AG04450 (cell line): ENCODE results near the gene PRKG1. TPM values are rescaled to one million over a fixed set of nuclear protein-coding genes. Genes with fewer than 3 reads are reported as not detected.

ENCODE experiments used
- CTCF ChIA-PET: fragments of 300-600, 350-600 bp; formaldehyde crosslinking; extraction: SDS; loops from one replicate; lab custom pipeline; 2022; ENCODE audit warnings: antibody characterized with exemption, inconsistent platforms; lab: Charles Lee
- POLR2A ChIA-PET: fragments of 350-600 bp; formaldehyde crosslinking; extraction: SDS; loops from one replicate; lab custom pipeline; 2021; ENCODE audit warnings: antibody characterized with exemption, inconsistent platforms; lab: Yijun Ruan, JAX
- DNase-seq: peaks from one replicate; pipeline ENCODE4 v3.0.0-alpha.2; 2011; ENCODE audit warnings: low read depth, low spot score
- H3K27ac ChIP-seq: one replicate; pipeline ENCODE4 v1.5.1; 2012; ENCODE audit warnings: low read depth, low read length, control low read depth
- H3K27me3 ChIP-seq: one replicate; pipeline ENCODE4 v1.6.0; 2012; ENCODE audit warnings: low read length; ENCODE audit not compliant: control insufficient read depth, insufficient read depth
- H3K4me3 ChIP-seq: 2 replicates; pipeline ENCODE4 v1.5.1; 2011; ENCODE audit warnings: mild to moderate bottlenecking, low read depth, low read length, control low read depth
- H3K9me3 ChIP-seq: 2 replicates; pipeline ENCODE4 v1.5.1; 2012; ENCODE audit warnings: low read length; ENCODE audit not compliant: control insufficient read depth, insufficient read depth
- polyA plus RNA-seq: library from polyadenylated mRNA; depleted of rRNA; stranded (reverse); fragments of >200 nt; gene quantifications from 2 replicates; pipeline ENCODE4 v1.2.3, GENCODE V29; 2011
- TF ChIP-seq, protein P1 (sequence below): IDR thresholded peaks from 2 replicates; pipeline ENCODE4 v1.5.1; 2011; ENCODE audit warnings: low read depth, low read length, control low read depth, inconsistent platforms

PRKG1 gene
- polyA plus RNA-seq, 1 experiment, result 19.0 TPM

DNA sequence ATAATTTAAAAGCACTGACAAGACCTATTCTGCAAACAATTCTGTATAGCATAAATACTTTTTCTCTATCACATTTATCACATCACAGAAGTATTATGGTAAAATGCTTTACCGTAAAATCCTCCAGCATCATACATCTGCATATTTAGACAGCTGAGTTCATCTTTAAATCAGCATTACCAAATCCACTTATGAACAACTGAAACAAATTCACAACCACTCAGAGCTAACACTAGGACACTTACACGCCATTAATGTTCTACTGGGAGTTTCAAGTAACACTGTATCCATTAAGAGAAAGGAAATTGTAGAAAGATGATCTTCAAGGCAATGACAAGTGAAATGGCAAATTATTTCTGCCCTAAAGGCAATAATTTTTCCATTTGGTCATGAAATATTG lies 1134.1 kb downstream of the PRKG1 start:
- TF ChIP-seq, protein P1, sequence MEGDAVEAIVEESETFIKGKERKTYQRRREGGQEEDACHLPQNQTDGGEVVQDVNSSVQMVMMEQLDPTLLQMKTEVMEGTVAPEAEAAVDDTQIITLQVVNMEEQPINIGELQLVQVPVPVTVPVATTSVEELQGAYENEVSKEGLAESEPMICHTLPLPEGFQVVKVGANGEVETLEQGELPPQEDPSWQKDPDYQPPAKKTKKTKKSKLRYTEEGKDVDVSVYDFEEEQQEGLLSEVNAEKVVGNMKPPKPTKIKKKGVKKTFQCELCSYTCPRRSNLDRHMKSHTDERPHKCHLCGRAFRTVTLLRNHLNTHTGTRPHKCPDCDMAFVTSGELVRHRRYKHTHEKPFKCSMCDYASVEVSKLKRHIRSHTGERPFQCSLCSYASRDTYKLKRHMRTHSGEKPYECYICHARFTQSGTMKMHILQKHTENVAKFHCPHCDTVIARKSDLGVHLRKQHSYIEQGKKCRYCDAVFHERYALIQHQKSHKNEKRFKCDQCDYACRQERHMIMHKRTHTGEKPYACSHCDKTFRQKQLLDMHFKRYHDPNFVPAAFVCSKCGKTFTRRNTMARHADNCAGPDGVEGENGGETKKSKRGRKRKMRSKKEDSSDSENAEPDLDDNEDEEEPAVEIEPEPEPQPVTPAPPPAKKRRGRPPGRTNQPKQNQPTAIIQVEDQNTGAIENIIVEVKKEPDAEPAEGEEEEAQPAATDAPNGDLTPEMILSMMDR, result no peak
- Histone ChIP-seq H3K27ac (no peak overlapping the region), H3K9me3 (no peaks in the 10 kb centered on the region), H3K27me3 (no peaks in the 10 kb centered on the region), H3K4me3 (no peak overlapping the region)
- CTCF ChIA-PET, result no interaction called here
- no peak for DNase-seq
- POLR2A ChIA-PET, result no interaction called here

DNA sequence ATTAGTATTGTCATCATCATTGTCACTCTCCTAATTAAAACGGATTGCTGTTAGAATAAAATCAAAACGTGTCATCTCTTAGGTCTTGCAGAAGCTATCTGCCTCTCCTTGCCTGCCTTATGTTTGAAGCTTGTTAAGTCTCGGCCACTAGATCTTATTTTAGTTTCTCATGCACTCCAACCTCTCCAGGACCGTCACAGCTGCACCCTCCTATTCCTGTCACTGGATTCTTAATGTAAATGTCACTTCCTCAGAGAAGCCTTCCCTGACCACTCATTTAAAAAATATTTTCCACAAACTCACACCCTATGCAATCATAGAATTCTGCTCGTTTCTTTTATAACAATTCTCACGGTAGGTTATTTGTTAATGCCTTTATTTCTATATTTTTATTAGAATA lies 1135.9 kb downstream of the PRKG1 start:
- TF ChIP-seq, protein P1, result no peak
- CTCF ChIA-PET, result no interaction called here
- H3K4me3 ChIP-seq, result no peak overlapping the region
- POLR2A ChIA-PET, result no interaction called here
- H3K9me3 ChIP-seq, result no peaks in the 10 kb centered on the region
- H3K27ac ChIP-seq, result no peak overlapping the region
- H3K27me3 ChIP-seq, result no peaks in the 10 kb centered on the region
- DNase-seq, result no peak

DNA sequence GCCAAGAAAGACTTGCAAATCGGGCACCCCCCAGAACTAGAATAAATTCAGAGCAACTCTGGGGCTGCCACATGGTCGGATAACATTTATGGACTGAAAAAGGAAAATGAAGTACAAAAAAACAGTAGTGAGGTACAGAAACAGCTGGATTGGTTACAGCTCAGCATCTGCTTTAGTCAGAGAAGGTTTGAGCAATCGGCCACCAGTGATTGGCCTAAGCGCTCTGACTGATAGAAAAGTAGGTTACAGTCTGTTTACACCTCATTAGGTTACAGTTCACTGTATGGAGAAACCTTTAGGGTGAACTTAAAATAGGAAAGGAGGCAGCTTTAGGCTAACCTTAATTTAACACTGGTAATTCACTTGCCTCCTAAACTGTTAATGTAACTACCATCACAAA lies 1137.8 kb downstream of the PRKG1 start:
- CTCF ChIA-PET, result interaction anchor here (1.1 kb wide), 1 partner anchor 248 kb away, joined by 3 read pairs; no protein-coding TSS in a partner anchor
- POLR2A ChIA-PET, result no interaction called here
- no peaks in the 10 kb centered on the region for H3K9me3 ChIP-seq
- no peak for DNase-seq
- H3K27ac ChIP-seq, result no peak overlapping the region
- TF ChIP-seq, protein P1, result no peak
- no peaks in the 10 kb centered on the region for H3K27me3 ChIP-seq
- H3K4me3 ChIP-seq, result no peak overlapping the region

DNA sequence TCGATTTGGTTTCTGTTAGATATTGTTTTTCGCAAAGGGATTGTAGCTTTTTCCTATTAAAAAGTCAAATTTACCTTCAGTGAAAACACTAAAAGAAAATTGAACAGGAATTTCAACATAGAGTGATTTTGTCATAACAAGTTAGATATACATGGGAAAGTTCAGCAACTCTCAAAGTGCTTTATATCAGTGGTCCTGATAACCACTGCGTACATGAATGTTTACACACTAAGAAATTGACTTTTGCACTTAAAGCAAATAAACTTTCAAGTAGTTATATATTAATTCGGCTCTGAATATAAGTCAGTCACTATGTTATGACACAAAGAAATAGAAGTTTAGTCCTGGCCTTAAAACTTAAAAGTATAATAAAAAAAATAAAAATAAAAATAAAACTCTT lies 1138.5 kb downstream of the PRKG1 start:
- Histone ChIP-seq H3K9me3 (no peaks in the 10 kb centered on the region), H3K4me3 (no peak overlapping the region), H3K27me3 (no peaks in the 10 kb centered on the region), H3K27ac (no peak overlapping the region)
- TF ChIP-seq, protein P1, result no peak
- POLR2A ChIA-PET, result no interaction called here
- CTCF ChIA-PET, result interaction anchor here (1.0 to 1.5 kb wide), 4 partner anchors 248 to 1223 kb away, joined by 3 to 5 read pairs (median 4); no protein-coding TSS in a partner anchor
- DNase-seq, result no peak

DNA sequence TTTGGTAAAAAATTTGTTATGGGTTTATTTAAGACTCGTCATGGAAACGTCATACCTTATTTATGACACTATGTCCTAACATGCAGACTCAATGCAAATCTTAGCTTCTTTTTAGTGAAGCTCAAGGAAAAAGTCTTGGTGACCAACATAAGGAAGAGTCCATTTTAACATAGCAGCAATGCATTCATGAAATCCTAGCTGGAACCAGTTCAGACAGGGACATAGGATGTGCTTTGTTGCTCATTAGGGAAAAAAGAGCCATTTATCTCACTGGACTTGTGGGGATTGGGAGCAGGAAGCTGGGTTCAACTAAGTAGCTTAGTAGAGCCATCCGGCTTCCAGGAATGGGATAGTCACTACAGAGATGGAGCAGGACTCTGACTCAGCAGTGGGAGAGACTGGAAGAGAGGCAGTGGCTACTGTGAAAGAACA lies 1139.0 kb downstream of the PRKG1 start:
- no peak overlapping the region for H3K4me3 ChIP-seq
- no peak for DNase-seq
- H3K27ac ChIP-seq, result no peak overlapping the region
- no peaks in the 10 kb centered on the region for H3K27me3 ChIP-seq
- POLR2A ChIA-PET, result no interaction called here
- CTCF ChIA-PET, result interaction anchor here (1.0 to 1.5 kb wide), 4 partner anchors 249 to 1224 kb away, joined by 3 to 5 read pairs (median 4); no protein-coding TSS in a partner anchor
- no peaks in the 10 kb centered on the region for H3K9me3 ChIP-seq
- TF ChIP-seq, protein P1, result no peak
